Adrenal gland (tissue), 12 donors: ENCODE data around the gene SASH1. TPM values are rescaled to one million over a fixed set of nuclear protein-coding genes. Genes with fewer than 3 reads are reported as not detected.
A peak's percentile ranks its signal among the peaks of the same experiment; 100 is the strongest.
"Not testable (repeated sequence)": the region's sequence is repeated elsewhere in the genome, so short reads cannot be mapped to it uniquely, and the experiment has no call there.

Experiments used
- DNase-seq, 7 donors: peaks; one replicate each; pipeline ENCODE4 v3.0.0-alpha.2; 2019 to 2020
- H3K27ac ChIP-seq, 5 donors: fragments of 200-600 bp; sonication (generic) in 4 of 5; 1 replicate in 3 of 5; 2 replicates in 2 of 5; pipeline versions ENCODE4 v1.5.1 to v1.8.0; 2016 to 2020; ENCODE audit warnings: mild to moderate bottlenecking in 1 of 5
- H3K27me3 ChIP-seq: fragments of 200-600 bp; 2 replicates; pipeline ENCODE4 v1.8.0; 2021
- H3K36me3 ChIP-seq, 2 donors: fragments of 200-600 bp; replicated peaks in 1 of 2; 1 replicate in 1 of 2; 2 replicates in 1 of 2; pipeline versions ENCODE4 v1.5.1 to v1.8.0; 2018 to 2022
- H3K4me1 ChIP-seq, 2 donors: fragments of 200-600 bp; replicated peaks in 1 of 2; 1 replicate in 1 of 2; 2 replicates in 1 of 2; pipeline versions ENCODE4 v1.5.1 to v1.8.0; 2018 to 2021
- H3K4me3 ChIP-seq, 4 donors: fragments of 200-600 bp; sonication (generic) in 3 of 4; one replicate each; pipeline ENCODE4 v1.5.1; 2016 to 2018
- H3K9me3 ChIP-seq, 3 donors: fragments of 200-600 bp; sonication (generic) in 1 of 3; replicated peaks in 1 of 3; 1 replicate in 2 of 3; 2 replicates in 1 of 3; pipeline versions ENCODE4 v1.5.1 to v1.8.0; 2016 to 2021
- POLR2A ChIP-seq, 2 donors: fragments of 450-650 bp; IDR thresholded peaks; one replicate each; pipeline ENCODE4 v1.6.1; 2017; ENCODE audit warnings: antibody characterized with exemption in 2 of 2, mild to moderate bottlenecking in 2 of 2, moderate library complexity in 1 of 2
- WGBS, 4 donors: extraction: QIAGEN DNeasy Blood & Tissue Kit in 2 of 4; methylation state at CpG; one replicate each; pipeline versions ENCODE4 v1.1.5 to v1.1.7; 2013 to 2017; 5-methylcytosine and 5-hydroxymethylcytosine counted together
- intact Hi-C, 2 donors: fragments of 100-400 bp; cut with DNase I; formaldehyde crosslinking; loops; one replicate each; pipeline versions ENCODE4 v1.14.1 to v1.15.0; 2022 to 2023
- polyA plus RNA-seq, 3 donors: library from polyadenylated mRNA; stranded (reverse); fragments of 200-250 nt in 2 of 3; fragments of 350-450 nt in 1 of 3; fragmentation: Illumina TruSeq in 1 of 3; extraction: RNeasy Lipid Tissue Mini Kit (QIAGEN cat#74804) in 1 of 3; gene quantifications; one replicate each; pipeline ENCODE4 v1.2.3, GENCODE V29; 2013 to 2014
- total RNA-seq, 9 donors: library from RNA; depleted of rRNA in 4 of 9; stranded (reverse); fragments of >200 nt in 4 of 9; fragments of 120-200 nt in 1 of 9; fragmentation: NEBNext Ultra II Directional in 1 of 9; extraction: Animal tissue kit (Norgen Biotek cat#: 25700) in 1 of 9; gene quantifications; one replicate each; pipeline versions ENCODE4 v1.1.0 to v1.2.4, GENCODE V29; 2013 to 2023
- TF ChIP-seq, protein P1 (sequence below), 6 experiments: fragments of 450-650 bp in 4 of 6; fragments of 200-600 bp in 2 of 6; sonication (generic) in 1 of 6; IDR thresholded peaks; 1 replicate in 5 of 6; 2 replicates in 1 of 6; pipeline versions ENCODE4 v1.5.1 to v1.8.0; 2016 to 2021; ENCODE audit warnings: antibody characterized with exemption in 6 of 6, mild to moderate bottlenecking in 2 of 6, moderate library complexity in 1 of 6
- donor health status: healthy with polysubstance abuse.
- donor health status: Bipolar disorder and iron deficiency.
- donor health status: DM: yes; HTN: yes; CAD: no.
- donor health status: DM: no; HTN: no; CAD: no.
- donor health status: DM: no; HTN: no; CAD: no.
- donor health status: DM: yes; HTN: yes; CAD: no.

SASH1 gene
- total and polyA plus RNA-seq, 12 donors: 5.5 to 30.7 (median 16.7) TPM

DNA sequence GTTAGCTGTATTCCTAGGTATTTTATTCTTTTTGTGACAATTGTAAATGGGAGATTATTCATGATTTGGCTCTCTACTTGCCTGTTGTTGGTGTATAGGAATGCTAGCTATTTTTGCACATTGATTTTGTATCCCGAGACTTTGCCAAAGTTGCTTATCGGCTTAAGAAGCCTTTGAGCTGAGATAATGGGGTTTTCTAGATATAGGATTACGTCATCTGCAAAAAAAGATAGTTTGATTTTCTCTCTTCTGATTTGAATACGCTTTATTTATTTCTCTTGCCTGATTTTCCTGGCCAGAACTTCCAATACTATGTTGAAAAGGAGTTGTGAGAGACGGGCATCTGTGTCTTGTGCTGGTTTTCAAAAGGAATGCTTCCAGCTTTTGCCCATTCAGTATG is 241.0 kb downstream of the SASH1 start:
- 75 to 91% (median 82%) methylated on average over 5 of the region's 5 CpGs for WGBS, 4 donors
- Histone ChIP-seq H3K27ac (no peak overlapping the region), H3K36me3 (no peaks in the 10 kb centered on the region), H3K4me1 (no peaks in the 10 kb centered on the region), H3K9me3 (no peaks in the 10 kb centered on the region), H3K4me3 (no peak overlapping the region), H3K27me3 (no peaks in the 10 kb centered on the region)
- TF ChIP-seq, protein P1, sequence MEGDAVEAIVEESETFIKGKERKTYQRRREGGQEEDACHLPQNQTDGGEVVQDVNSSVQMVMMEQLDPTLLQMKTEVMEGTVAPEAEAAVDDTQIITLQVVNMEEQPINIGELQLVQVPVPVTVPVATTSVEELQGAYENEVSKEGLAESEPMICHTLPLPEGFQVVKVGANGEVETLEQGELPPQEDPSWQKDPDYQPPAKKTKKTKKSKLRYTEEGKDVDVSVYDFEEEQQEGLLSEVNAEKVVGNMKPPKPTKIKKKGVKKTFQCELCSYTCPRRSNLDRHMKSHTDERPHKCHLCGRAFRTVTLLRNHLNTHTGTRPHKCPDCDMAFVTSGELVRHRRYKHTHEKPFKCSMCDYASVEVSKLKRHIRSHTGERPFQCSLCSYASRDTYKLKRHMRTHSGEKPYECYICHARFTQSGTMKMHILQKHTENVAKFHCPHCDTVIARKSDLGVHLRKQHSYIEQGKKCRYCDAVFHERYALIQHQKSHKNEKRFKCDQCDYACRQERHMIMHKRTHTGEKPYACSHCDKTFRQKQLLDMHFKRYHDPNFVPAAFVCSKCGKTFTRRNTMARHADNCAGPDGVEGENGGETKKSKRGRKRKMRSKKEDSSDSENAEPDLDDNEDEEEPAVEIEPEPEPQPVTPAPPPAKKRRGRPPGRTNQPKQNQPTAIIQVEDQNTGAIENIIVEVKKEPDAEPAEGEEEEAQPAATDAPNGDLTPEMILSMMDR (IDR thresholded peaks at IDR 0.05): no peak
- no peak for TF ChIP-seq POLR2A (IDR thresholded peaks at IDR 0.05)
- DNase-seq: no peak
- intact Hi-C loops: no loop called here

DNA sequence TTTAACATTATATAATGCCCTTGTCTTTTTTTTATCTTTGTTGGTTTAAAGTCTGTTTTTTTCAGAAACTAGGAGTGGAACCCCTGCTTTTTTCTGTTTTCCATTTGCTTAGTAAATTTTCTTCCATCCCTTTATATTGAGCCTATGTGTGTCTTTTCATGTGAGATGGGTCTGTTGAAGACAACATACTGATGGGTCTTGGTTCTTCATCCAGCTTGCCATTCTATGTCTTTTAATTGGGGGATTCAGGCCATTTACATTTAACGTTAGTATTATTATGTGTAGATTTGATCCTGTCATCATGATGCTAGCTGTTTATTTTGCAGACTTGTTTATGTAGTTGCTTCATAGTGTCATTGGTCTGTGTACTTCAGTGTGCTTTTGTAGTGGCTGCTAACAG is 243.0 kb downstream of the SASH1 start:
- H3K9me3 ChIP-seq, DNase-seq, H3K36me3 ChIP-seq, intact Hi-C loops, H3K4me3 ChIP-seq, H3K4me1 ChIP-seq, H3K27me3 ChIP-seq, H3K27ac ChIP-seq: not testable (repeated sequence)
- 74 to 92% (median 81%) methylated on average over 1 of the region's 1 CpG for WGBS, 4 donors

DNA sequence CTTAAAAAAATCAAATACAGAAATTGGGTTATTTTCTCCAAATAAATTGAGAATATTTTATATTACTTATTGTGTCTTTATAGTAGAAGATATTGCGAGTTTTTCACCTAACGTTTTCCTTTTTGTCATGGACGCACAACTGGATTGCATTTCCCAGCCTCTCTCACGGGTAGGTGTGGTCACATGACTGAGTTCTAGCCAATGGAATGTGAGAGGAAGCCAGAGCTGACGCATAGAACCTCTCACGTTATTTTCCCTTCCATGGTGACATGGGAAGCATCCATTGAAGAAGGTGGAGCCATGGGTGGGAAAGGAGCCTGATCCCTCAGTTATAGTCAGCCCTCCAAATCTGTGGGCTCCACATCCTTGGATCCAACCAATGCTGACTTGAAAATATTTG is 248.2 kb downstream of the SASH1 start:
- Histone ChIP-seq H3K4me3 (no peak overlapping the region), H3K27me3 (no peaks in the 10 kb centered on the region), H3K4me1 (no peaks in the 10 kb centered on the region), H3K36me3 (no peaks in the 10 kb centered on the region), H3K27ac (no peak overlapping the region), H3K9me3 (no peaks in the 10 kb centered on the region)
- no peak for DNase-seq
- intact Hi-C loops: no loop called here
- TF ChIP-seq, protein P1 (IDR thresholded peaks at IDR 0.05): no peak
- TF ChIP-seq POLR2A (IDR thresholded peaks at IDR 0.05): no peak
- 76 to 89% (median 83%) methylated on average over 6 of the region's 6 CpGs for WGBS, 4 donors

DNA sequence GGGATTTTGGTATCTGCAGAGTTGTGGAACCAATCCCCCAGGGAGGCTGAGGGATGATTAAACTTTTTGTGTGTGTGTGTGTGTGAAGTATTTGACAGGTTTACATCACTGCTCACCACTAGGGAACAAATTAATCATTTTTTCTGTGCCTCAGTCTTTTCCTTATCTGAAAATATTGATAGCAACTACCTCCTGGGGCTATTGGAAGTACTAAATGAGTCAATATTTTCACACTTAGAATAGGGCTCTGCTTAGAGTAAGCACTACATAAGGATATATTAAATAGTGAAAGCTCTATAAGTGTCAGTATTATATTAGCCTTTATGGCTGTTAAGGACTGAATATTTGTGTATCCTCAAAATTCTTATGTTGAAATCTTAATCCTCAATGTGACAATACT is 249.0 kb downstream of the SASH1 start:
- Histone ChIP-seq H3K27me3 (no peaks in the 10 kb centered on the region), H3K36me3 (no peaks in the 10 kb centered on the region), H3K9me3 (no peaks in the 10 kb centered on the region), H3K4me3 (no peak overlapping the region), H3K4me1 (no peaks in the 10 kb centered on the region), H3K27ac (no peak overlapping the region)
- intact Hi-C loops: no loop called here
- DNase-seq: no peak
- TF ChIP-seq POLR2A (IDR thresholded peaks at IDR 0.05): no peak
- TF ChIP-seq, protein P1 (IDR thresholded peaks at IDR 0.05): no peak

DNA sequence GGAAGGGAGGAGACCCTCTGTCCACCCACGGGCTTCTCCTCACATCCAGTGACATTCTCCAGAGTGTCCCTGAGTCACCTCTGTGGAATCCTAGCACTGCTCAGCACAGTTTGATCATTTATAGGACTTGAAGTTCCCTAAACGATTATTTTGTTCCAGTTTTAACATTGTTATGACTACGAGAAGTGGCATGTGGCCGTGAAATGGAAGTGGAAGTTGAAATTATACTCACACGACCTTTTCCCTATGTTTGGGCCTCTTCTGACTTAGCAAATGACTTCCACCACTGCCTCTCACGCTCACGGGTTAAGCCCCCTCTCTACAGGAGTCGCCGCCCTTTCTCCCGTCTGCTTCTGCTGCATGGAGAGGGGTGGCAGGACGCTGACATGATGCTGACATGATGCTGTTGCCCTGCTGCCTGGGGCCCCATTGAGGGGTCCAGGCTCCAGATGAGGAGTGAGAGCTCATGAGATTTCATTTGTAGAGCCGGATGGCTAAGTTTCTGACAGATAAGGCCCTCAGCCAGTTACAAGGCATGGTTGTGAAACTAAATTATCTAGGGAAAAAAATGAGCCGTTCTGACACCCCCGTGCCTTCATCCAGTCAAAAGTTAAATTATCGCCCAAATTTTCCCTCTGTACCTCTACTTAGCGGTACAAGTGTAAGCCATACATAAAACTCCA is 250.6 kb downstream of the SASH1 start:
- Histone ChIP-seq H3K36me3 (no peaks in the 10 kb centered on the region), H3K27me3 (no peaks in the 10 kb centered on the region), H3K4me3 (no peak overlapping the region), H3K4me1 (no peaks in the 10 kb centered on the region), H3K9me3 (no peaks in the 10 kb centered on the region), H3K27ac (peak overlapping the region in 1 of 5 donors; percentile 46)
- DNase-seq: peak in 1 of 7 donors; percentile 6
- TF ChIP-seq, protein P1 (IDR thresholded peaks at IDR 0.05): no peak
- TF ChIP-seq POLR2A (IDR thresholded peaks at IDR 0.05): no peak
- WGBS, 4 donors: 70 to 80% (median 74%) methylated on average over 16 of the region's 16 CpGs
- intact Hi-C loops: no loop called here
